Activated CD8-positive, alpha-beta memory T cell treated with anti-CD3 and anti-CD28 coated beads for 1 hour (primary cell): ENCODE measurements around the gene SSTR5.
"Not testable (repeated sequence)": the region's sequence is repeated elsewhere in the genome, so short reads cannot be mapped to it uniquely, and the experiment has no call there.

ENCODE experiments used
- DNase-seq, 2 donors: peaks; one replicate each; pipeline ENCODE4 v3.0.0-alpha.2; 2020; ENCODE audit warnings: low read depth in 1 of 2; ENCODE audit errors: extremely low read depth in 1 of 2

SSTR5 gene

GRCh38 chr16:1071561-1072225, 854 bp upstream of the SSTR5 start:
- DNase-seq, result no peak

DNA sequence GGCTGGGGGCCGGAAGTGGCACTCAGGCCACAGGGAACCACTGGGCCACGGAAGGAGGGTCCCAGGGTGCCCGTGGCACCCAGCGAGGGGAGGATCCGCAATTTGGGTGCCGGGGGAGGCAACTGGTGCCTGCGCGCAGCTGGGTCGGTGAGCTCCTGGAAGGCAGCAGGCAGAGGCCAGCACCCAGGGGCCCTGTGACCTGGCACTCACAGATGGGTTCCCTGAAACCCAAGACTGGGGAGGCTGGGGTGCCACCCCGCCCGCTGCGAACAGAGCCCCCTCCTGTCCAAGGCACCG, 663 bp downstream of the SSTR5 start:
- DNase-seq, result no peak

DNA sequence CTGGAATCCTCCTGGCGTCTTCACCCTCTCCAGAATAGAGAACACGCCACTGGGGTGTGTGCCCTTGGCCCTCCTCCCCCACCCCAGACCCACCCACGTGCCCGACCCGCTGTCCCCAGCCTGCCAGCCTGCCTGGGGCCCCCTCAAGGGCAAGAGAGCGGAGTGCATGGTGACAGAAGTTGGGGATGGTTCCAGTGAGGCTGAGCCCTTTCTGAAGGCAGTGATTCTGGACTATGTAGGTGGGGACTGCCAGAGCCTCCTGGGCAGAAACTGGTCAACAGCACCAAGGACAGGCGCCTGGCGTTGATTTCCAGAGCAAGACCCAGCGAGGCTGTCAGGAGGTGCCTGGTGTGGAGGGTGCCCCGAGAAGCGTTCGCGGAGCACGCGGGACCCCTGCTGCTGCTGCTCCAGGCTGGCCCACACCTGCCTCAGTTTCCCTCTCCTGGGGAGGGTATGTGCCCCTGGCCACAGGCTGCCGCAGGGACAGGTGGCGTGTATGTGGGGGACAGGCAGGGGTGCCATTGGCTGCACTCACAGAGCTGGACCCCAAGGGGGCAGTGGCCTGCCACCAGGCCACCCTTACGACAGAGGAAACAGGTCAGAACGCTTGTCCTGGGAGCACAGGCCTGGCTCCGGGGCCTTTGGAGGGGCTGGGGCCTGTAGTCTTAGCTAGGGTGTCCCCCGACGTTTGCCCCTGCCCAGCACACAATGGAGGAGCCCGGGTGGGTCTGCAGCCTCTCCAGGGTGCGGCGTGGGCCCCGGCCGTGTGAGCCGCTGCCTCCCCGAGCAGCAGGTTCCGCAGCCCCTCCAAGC, 1.2 kb downstream of the SSTR5 start:
- no peak for DNase-seq

DNA sequence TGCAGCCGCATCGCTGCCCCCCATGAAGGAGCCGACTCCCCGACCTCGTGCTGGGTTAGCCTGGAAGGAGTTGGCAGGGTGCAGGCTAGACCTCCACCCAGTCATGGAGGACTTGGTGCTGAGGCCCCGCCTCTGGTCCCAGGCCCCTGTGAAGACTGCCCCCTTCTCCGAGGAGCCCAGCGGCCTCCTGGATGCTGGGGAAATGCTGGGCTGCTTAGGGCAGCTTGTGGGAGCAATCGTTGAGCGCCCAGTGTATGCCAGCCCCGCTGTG, 1.8 kb downstream of the SSTR5 start:
- DNase-seq, result no peak

- no peak for DNase-seq
Measured at GRCh38 chr16:1075546-1075945, 3.0 kb downstream of the SSTR5 start.

DNA sequence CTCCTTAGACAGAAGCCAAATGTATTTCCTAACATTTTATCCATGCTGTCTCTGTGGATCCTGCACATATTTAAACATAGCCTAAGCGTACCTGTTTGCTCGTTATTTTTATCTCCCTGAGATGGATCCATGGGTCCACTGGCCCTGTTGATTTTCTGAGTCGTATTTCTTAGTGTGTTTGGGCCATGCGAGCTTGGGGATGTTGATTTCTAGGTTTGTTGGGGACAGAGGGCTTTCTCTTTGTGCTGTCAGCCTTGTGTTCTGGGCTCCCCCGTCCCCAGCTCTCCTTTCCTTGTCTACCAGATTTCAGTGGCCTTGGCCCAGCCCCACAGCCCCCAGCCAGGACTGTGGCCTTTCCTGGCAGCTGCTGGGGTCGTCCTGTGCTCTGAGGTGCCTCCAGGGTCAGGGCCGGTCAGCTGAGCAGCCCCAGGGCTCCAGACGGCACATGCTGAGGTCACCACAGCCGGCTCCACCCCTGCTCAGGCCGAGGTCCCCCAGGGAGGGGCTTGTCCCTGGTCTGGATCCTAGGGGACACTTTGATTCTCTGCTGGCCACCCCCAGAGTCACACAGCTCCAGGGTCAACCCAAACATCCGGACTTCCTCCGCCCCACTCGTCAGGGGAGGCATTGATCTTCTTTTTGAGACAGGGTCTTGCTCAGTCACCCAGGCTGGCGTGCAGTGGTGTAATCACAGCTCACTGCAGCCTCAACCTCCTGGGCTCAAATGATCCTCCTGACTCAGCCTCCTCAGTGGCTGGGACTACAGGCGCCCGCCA, 4.4 kb downstream of the SSTR5 start:
- no peak for DNase-seq

DNA sequence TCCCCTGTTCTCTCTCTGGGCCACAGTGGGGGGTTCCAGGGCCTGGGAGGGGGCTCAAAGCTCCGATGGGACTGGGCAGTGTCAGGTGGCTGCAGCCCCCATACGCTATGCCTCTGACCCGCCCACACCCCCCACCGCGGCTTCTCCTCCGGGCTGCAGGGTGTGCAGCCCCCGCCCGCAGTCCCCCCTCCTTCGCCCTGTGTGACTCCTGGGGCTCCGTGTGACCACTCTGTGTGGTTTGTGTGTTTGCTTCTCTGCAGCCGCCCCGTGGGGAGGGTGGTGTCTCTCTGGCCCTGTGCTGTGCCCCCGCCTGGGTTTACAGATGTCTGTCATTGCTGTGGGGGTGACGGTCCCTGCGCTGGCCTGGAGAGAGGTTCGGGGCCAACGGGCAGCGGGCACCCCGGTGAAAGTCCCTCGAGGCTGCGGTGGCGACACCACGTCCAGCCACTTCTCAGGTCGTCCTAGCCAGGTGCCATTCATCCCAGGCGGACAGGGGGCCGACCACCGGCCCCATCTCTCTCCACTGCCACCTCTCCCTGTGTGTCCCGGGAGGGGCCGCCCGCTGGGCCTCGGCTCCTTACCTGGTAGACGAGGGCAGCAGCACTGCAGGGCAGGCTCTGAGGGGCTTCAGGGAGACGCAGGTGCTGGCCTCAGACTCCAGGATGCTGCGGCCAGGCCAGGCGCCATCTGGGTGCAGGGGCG, 5.5 kb downstream of the SSTR5 start:
- DNase-seq, result no peak

- DNase-seq, result no peak
Measured at GRCh38 chr16:1078579-1079021, 6.1 kb downstream of the SSTR5 start.

- DNase-seq, result no peak
Measured at GRCh38 chr16:1079341-1079740, 6.8 kb downstream of the SSTR5 start.

- no peak for DNase-seq
Measured at GRCh38 chr16:1079786-1080525, 7.4 kb downstream of the SSTR5 start.

- no peak for DNase-seq
Measured at GRCh38 chr16:1080801-1081733, 8.5 kb downstream of the SSTR5 start.

DNA sequence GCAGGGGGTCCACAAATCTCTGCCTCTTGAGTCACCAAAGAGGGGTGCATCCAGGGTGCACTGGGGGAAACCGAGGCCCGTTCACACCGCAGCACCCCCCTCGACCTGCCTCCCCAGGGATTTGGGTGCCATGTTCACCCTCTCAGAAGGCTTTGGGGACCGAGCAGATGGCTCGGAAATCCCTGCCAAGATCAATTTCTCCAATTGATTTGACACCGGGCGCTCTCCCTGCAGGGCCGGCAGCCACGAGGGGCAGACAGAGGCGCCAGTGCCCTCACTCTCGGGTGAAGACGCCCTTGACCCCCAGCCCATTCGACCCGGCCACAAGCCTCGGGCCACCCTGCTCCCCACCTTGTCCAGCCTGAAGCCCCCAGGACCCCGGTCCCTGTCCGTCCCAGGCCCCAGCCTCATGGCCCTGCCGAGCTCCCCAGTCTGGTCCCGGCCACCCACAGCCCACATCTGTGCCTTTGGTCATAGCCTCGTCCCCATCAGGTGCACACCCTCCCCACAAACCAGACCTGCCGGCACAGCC, 9.3 kb downstream of the SSTR5 start:
- no peak for DNase-seq

- no peak for DNase-seq
Measured at GRCh38 chr16:1082266-1082951, 9.9 kb downstream of the SSTR5 start.

DNA sequence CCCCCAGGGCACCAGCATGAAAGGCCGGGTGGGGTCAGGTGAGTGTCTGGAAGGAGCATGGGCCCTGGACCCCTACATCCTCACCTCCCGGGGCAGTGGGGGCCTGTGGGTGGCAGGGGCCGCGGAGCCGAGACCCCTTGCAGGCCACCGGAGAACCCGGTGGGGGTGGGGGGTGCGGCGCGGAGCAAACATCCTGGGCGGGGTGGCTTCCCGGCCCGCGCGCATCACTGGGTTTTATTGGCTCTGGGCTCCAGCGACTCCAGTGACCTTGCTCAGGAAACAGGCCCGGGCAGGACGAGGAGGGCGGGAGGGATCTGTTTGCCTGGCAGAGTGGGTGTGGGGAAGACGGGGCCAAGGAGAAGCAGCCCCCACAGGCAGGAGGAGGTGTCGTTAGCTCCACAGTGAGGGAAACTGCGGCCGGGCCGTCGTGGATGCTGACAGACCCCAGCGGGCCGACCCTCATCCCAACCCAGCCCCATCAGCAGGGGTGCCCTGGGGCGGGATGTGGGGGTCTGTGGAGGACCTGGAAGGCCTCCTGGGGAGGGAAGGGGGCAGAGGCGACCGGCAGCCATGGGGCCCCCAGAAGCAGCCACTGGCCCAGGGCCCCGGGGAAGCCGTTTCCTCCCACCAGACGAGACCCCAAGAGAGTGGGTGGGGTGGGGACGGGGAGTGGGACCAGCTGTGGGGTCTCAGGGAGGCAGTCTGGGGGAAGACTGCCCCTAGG, 10.6 kb downstream of the SSTR5 start:
- no peak for DNase-seq

- DNase-seq, result no peak
Measured at GRCh38 chr16:1084971-1085370, 12.4 kb downstream of the SSTR5 start.

DNA sequence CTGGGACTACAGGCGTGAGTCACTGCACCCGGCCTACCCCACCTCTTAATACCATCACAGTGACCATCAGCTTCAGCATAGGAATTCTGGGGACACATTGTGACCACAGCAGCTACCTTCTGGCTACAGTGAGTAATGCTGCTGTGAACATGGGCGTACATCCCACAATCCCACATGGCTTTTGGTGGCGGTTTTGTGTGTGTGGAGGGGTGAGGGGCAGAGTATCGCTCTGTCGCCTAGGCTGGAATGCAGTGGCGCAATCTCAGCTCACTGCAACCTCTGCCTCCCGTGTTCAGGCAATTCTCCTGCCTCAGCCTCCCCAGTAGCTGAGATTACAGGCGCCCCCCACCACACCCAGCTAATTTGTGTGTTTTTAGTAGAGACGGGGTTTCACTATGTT, 13.9 kb downstream of the SSTR5 start:
- DNase-seq, result not testable (repeated sequence)

- no peak for DNase-seq
Measured at GRCh38 chr16:1088295-1089170, 16.0 kb downstream of the SSTR5 start.
